Left cardiac atrium (tissue), 4 donors: ENCODE data around the gene CLECL1. TPM values are rescaled to one million over a fixed set of nuclear protein-coding genes. Genes with fewer than 3 reads are reported as not detected.
"Not testable (repeated sequence)": the region's sequence is repeated elsewhere in the genome, so short reads cannot be mapped to it uniquely, and the experiment has no call there.

Experiments
- ATAC-seq, 2 donors: fragments of 200-7000 bp; cut with Tn5 transposase; one replicate each; pipeline ENCODE4 v1.9.1; 2020; ENCODE audit warnings: mild to moderate bottlenecking in 2 of 2, moderate library complexity in 2 of 2
- DNase-seq: peaks from one replicate; pipeline ENCODE4 v3.0.0-alpha.2; 2020
- intact Hi-C, 2 donors: fragments of 100-400 bp; cut with DNase I; formaldehyde crosslinking; loops; one replicate each; pipeline versions ENCODE4 v1.14.1 to v1.15.1; 2022 to 2023
- total RNA-seq, 2 donors: library from RNA; stranded (reverse); fragmentation: NEBNext Ultra II Directional; extraction: Animal tissue kit (Norgen Biotek cat#: 25700); gene quantifications; one replicate each; pipeline ENCODE4 v1.2.1, GENCODE V29; 2021
- donor health status: DM: no; HTN: yes; CAD: no.
- donor health status: DM: no; HTN: yes; CAD: no; lungs with severe emphysema.
- donor health status: DM: yes; HTN: yes; CAD: no.
- donor health status: Dilated cardiomyopathy.

Gene CLECL1
- total RNA-seq, 2 donors from 2014 or later = 1.2 TPM; not detected in 1

DNA sequence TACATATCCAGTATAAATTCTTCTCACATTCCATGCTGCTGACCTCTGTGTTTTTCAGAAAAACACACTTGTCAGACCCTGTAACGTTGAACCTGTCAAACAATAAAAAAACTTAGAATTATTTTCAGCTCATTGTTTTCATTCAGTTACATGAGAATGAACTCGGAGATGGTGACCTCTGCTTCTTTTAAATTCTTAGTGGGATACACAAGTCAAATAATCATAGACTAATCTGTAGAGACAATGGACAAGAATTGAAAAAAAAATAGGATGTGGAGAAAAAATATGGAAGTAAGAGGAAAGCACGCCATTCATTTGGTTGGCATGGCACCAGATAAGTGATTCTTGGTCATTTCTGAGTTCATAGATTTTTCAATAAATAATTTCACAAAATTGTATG is 20.6 kb upstream of the CLECL1 start:
- intact Hi-C loops = loop anchor here (5.0 to 10.0 kb wide), 2 partner anchors 44 to 161 kb away; no protein-coding TSS in a partner anchor
- ATAC-seq (no peak), DNase-seq (no peak)

DNA sequence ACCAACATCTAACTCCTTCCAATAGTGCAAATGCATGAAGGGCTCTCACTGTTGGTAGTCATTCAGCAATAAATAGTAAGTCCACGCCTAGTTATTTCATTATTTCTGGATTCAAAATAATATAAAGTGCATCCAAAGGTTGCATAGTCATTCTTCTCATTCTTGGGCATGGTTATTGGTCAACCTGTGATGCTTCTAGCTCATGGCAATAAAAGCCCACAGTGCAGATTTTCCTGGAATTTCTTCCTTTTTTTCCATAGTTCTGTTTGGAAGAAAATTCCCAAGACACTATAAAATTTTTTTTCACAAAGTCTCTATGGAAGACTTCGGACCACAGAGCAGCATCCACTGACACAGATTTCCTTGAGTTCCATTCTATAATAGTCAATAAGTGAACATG is 20.2 kb upstream of the CLECL1 start:
- intact Hi-C loops = loop anchor here (5.0 to 10.0 kb wide), 2 partner anchors 44 to 162 kb away; no protein-coding TSS in a partner anchor
- DNase-seq (no peak), ATAC-seq (no peak)

DNA sequence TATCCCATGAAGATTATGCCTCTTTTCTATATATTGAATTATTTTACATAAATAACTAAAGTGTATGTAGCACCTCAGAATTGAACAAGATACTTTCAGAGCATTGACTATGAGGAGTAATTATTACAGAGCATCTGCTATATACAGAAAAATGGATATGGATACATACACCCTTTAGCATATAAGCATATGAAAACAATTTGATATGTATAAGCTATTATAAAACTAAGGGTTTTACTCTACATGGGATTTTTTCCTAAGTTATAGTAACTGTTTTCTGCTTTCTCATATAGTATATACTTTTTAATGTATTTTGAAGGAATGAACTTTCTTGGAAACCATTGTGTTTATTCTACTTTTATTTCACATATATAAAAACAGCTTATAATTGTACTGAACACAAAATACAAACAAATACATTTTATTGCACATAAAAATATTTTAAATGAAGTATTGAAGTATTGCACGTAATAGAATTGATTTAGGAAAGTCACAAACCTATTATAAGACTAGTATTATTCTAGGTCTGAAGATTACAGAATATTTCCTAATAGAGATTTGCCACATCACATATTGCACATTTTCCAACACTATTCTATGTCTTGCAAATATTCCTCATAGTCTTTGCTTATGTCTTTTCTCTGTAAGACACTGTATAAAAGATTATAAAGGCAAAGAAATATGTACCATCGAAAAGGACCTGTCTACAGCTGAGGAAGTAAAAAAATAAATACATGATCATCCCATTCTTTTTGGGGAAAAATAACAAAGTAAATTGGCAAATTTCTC is 19.4 kb upstream of the CLECL1 start:
- DNase-seq = no peak
- no peak for ATAC-seq
- intact Hi-C loops = loop anchor here (5.0 to 10.0 kb wide), 2 partner anchors 45 to 162 kb away; no protein-coding TSS in a partner anchor

DNA sequence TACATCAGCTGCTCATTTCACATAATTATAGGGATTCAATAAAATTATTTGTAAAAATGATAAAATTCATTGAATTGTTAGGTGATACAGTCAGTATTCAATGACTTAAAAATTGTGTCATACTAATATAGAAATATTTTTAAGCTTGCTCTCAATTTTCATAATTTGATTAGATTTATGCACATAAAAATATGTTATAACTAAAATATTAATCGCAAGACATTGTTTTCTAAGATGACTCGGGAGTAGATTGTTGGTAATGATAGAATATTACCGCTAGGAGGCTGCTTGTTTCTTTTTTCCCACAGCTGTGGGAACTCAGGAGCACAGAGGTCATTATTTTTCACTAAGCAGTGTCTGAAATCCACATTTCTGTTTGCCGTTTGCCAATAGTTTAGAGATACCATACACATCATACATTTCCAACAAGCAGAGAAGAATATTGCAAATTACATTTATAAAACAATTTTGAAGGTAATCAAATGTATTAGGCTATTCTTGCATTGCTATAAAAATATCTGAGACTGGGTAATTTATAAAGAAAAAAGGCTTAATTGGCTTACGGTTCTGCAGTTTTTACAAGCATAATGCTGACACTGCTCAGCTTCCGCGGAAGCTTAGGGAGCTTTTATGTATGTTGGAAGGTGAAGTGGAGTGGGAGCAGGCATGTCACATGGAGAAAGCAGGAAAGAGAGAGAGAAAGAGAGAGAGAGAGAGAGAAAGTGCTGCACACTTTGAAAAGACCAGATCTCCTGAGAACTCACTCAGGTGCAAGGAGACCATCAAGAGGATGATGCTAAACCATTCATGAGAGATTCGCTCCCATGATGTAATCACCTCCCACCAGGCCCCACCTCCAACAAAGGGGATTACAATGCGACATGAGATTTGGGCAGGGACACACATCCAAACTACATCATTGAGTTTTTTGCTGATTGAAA is 18.6 kb upstream of the CLECL1 start:
- intact Hi-C loops = loop anchor here (2.0 to 10.0 kb wide), 3 partner anchors 46 to 173 kb away; no protein-coding TSS in a partner anchor
- DNase-seq (no peak), ATAC-seq (peak in 1 of 2 donors; percentile 49)

DNA sequence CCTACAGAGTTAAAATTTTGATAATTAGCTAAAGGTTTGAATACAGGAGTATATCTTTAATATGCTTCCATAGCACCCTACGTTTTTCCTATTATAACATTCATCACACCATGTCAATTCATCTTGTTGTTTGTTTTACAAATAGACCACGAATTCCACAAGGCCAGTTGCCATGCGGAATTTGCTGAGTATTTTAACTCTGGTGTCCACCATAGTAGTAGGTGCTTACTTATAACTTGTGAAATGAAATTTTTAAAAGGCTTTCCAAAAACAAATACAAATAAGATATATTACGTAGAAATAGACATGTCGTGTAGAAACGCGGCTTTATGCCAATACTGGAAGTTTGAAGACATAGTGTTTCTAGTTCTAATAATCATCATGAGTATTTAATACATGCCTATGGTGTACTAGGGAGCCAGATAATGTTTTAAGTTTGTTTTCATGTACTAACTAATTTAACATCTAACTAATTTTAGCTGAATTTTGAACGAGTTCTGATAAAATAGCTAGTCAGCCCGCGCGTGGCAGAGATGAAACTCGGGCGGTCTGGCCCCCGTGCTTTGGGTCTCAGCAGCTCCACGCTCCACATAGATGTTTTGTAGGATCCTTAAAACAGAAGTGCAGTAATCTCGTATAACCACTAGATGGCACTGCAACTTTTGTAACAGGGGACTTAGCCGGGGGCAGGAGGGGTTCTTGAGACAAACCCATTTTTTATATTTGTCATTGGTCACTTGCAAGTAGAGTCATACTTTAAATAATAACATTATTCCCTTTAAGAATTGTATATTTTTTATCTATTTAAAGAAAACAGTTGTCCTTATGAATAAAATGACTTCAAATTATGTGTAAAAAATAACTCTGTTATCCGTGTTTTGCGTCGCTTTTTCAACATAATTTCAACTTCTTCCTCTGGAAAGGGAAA is 17.6 kb upstream of the CLECL1 start:
- intact Hi-C loops = loop anchor here (2.0 to 10.0 kb wide), 3 partner anchors 47 to 174 kb away; no protein-coding TSS in a partner anchor
- ATAC-seq (peak; percentile 88 to 89), DNase-seq (peak; percentile 33)

DNA sequence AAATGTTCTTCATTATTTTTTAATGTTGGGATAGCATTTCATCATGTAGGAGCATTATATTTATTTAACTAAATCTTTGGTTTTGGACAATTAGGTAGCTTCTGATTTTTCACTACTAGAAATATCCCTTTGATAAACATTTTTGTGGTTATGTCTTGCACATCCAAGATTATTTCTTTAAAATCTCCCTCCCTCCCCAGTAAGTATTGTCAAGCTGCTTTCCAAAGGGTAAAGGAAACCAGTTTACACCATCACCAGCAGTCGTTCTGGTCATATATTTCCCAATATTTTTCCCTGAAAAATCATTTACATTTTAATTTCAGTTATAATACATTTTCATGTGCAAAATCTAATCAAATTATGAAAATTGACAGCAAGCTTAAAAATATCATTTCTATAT is 16.7 kb upstream of the CLECL1 start:
- ATAC-seq (no peak), DNase-seq (no peak)
- intact Hi-C loops = loop anchor here (2.0 to 10.0 kb wide), 3 partner anchors 48 to 175 kb away; no protein-coding TSS in a partner anchor

DNA sequence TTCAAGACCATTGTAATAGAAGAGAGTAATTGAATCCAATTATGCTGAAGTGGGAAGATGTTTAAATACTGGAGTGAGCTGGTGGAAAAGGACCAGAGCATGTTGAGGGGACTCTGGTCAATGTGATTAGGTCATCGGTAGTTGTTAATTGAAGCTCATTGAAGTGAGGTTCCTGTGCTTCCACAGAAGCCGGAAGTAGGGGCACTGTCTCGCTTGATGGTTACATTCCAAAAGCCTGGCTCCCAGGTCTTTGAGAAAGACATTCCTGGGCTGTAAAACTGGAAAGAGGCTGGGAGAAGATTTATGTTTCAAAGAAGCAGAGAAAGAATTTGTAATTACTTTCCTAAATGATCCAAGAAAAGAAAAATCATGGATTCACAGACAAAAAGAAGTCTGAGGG is 12.3 kb upstream of the CLECL1 start:
- intact Hi-C loops = no loop called here
- ATAC-seq = no peak
- no peak for DNase-seq

DNA sequence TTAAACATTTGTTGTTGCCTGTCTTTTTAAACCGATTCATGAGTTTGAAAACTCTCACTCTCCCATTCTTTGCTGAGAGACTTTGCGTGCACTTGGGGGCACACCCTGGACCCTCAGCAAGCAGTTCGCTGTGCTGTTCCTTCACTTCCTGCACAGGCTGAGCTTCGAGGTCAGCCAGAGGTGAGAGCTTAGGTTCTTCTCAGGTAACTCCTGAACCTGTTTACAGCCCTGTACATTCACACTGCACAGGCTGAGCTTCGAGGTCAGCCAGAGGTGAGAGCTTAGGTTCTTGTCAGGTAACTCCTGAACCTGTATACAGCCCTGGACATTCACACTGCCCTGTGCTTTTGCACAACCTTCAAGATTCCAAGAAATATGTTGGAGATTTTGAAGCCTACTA is 9.8 kb upstream of the CLECL1 start:
- intact Hi-C loops = no loop called here
- DNase-seq = no peak
- ATAC-seq = peak; percentile 40 to 53

DNA sequence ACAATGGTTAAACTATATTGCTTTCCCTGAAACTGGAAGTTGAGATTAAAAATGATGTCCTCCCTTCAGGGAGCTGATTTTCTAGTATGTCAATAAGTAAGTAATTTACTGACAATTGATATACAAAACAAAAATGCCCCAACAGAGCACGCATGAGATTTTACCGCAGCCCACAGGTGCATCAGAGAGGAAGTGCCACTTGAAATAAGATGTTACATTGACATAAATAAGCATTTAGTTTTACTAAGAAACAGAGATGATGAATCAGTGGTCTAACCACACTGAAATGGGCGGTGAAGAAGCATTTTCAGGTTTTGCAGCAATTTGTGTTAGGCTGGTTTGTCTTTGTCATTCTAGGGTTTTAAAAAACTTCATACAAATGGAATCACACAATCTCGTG is 8.8 kb upstream of the CLECL1 start:
- DNase-seq = no peak
- intact Hi-C loops = no loop called here
- peak in 1 of 2 donors; percentile 53 for ATAC-seq

DNA sequence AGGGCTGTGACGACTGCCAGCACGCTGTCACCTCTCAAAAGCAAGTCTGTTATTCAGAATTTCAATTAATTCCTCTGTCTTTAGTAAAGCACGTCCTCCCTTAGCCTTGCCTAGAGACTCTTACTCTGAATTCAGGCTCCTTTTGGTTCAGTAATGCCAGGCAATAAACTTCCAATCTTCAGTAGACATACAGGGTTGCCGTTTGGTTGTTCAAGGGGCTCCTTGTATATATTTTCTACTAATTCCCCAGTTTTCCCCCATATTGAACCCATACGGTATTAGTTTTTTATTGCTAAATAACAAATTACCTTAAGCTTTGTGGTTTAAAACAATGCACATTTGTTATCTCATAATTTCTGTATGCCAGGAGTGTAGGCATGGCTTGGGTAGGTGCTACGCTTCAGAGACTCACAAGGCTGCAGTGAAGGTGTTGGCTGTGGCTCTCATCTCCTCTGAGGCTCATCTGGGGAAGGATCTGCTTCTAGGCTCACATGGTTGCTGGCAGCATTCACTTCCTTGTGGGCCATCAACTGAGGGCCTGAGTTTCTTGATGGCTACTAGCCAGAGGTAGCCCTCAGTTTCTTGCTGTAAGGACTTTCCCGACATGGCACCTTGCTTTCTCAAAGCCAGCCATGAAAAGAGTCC is 7.3 kb upstream of the CLECL1 start:
- no peak for DNase-seq
- intact Hi-C loops = no loop called here
- ATAC-seq = peak; percentile 42 to 55

DNA sequence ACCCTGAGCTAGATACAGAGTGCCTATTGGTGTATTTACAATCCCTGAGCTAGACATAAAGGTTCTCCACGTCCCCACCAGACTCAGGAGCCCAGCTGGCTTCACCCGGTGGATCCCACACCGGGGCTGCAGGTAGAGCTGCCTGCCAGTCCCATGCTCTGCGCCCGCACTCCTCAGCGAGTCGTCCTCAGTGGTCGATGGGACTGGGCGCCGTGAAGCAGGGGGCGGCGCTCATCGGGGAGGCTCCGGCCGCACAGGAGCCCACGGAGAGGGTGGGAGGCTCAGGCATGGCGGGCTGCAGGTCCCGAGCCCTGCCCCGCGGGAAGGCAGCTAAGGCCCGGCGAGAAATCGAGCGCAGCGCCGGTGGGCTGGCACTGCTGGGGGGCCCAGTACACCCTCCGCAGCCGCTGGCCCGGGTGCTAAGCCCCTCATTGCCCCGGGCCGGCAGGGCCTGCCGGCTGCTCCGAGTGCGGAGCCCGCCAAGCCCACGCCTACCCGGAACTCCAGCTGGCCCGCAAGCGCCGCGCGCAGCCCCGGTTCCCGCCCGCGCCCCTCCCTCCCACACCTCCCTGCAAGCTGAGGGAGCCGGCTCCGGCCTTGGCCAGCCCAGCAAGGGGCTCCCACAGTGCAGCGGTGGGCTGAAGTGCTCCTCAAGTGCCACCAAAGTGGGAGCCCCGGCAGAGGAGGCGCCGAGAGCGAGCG is 6.7 kb upstream of the CLECL1 start:
- intact Hi-C loops, DNase-seq: not testable (repeated sequence)
- peak in 1 of 2 donors; percentile 30 for ATAC-seq

DNA sequence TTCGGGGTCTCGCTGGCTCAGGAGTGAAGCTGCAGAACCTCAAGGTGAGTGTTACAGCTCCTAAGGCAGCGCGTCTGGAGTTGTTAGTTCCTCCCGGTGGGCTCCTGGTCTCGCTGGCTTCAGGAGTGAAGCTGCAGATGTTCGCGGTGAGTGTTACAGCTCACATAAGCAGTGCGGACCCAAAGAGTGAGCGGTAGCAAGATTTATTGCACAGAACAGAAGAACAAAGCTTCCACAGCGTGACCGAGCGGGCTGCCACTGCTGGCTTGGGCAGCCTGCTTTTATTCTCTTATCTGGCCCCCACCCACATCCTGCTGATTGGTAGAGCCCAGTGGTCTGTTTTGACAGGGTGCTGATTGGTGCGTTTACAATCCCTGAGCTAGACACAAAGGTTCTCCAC is 6.0 kb upstream of the CLECL1 start:
- DNase-seq, ATAC-seq, intact Hi-C loops: not testable (repeated sequence)

DNA sequence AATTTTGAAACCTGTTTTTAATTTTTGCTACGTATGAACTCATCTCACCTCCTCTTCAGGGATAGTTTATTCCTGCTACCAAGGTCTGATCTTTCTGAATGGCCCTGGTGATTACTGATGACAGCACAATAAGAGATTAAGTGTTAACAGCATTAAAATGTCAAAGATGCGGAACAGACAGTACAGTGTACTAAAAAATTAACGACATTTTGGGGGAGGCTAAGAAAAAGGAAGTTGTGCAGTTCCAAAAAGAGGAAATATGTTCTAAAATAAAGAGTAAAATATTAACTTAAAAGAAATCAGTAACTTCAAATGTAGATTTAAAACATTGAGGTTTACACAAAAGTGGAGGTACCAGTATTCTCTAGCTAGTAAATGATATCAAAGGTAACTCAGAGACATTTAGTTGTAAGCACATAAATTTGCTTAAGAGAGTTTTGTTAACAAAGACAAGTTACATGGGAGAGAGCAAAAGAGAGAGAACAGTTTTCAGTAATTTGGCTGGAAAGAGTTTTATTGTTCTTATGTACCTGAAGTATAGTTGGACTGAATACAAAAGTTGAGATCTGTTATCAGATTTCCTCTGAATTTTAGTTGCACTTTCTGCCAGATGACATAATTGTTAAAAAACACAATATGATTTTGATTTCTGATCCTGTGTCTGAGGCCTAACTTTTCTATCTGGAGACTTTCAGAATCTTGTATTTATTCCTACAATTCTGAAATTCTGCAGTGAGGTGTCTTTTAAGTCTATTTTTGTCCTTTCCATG is 4.2 kb upstream of the CLECL1 start:
- peak in 1 of 2 donors; percentile 35 for ATAC-seq
- no peak for DNase-seq
- intact Hi-C loops = loop anchor here in 1 of 2 donors (2.0 kb wide), 1 partner anchor 40 kb away; no protein-coding TSS in a partner anchor

DNA sequence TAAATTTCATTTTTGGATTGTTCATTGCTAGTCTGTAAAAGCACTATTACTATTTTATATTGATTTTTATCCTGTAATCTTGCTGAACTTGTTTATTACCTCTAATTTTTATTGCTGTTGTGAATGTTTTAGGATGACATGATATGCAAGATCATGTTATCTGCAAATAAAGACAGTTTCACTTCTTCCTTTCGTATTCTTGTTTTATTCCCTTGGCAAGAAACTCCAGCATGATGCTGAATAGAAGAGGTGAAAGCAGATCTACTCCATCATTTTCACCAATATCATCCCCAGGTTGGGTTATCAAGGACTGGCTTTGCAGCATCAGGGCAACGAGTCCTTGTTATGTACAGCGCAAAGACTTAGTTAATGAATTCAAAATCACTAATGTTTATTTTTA is 2.7 kb upstream of the CLECL1 start:
- DNase-seq (no peak), ATAC-seq (no peak)
- intact Hi-C loops = no loop called here

DNA sequence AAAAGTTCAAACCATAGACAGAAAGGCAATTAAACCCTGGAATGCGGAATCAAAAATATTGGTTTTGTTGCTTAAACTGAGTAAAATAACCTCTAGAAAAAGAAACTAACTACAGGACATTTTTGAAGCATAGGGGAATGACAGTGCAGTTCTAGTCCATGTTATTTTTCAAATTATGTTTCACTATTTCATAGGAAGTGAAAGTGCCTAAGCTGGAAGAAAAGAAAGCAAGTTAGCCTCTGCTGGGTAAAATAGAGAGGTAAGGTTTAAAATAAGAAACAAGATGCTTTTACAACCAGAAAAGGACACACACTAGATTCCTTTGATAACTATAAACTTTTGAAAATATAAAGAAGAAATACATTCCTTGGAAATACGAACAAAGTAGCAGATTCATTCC is 1.1 kb downstream of the CLECL1 start:
- ATAC-seq = no peak
- intact Hi-C loops = no loop called here

DNA sequence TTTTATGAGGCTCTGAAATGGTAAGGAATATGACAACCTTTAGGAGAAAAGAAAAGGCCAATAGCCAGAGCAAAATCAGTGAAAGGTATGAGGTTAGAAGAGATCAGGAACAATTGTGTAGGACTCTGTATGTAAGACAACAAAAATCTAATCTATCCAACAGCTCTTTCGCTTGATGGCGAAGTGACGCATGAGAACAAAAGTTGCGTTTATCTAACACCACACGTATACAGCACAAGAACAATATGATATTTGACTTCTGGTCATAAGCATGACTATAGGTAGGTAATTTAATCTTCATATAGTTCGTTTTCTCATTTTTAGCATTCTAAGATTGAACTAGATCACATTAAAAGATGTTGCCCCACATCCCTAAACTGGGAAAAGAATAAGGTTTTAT is 1.5 kb downstream of the CLECL1 start:
- ATAC-seq = no peak
- intact Hi-C loops = no loop called here

More for the DNA sequence above, 1.1 kb downstream of the CLECL1 start:
- no peak for DNase-seq

DNA sequence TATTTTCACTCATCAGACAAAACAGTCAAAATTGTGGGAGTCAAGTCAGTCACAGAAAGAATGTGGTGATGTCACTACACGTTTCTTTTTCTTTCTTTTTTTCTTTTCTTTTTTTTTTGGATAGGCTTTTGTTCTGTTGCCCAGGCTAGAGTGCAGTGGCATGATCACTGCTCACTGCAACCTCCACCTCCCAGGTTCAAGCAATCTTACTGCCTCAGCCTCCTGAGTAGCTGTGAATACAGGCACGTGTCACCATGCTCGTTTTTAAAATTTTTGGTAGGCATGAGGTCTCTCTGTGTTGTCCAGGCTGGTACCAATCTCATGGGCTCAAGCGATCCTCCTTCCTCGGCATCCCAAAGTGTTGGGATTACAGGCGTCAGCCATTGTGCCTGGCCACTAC is 2.3 kb downstream of the CLECL1 start:
- intact Hi-C loops = no loop called here
- DNase-seq (no peak), ATAC-seq (no peak)

More for the DNA sequence above, 1.5 kb downstream of the CLECL1 start:
- DNase-seq = no peak
